Calu3 (cell line): Measurements from ENCODE around the gene PCK1. TPM values are rescaled to one million over a fixed set of nuclear protein-coding genes. Genes with fewer than 3 reads are reported as not detected.

Experiments
- BruUV-seq: library from RNA; stranded (reverse); fragments of 400-500 nt; replicated peaks from 2 replicates; lab custom pipeline; 2021; lab: Mats Ljungman, UMichigan
- CTCF ChIA-PET: fragments of 300-600 bp; sonication (Branson Sonifier 250); formaldehyde crosslinking; loops from one replicate; lab custom pipeline; 2022; ENCODE audit warnings: antibody characterized with exemption; lab: Charles Lee
- DNase-seq: peaks from one replicate; pipeline ENCODE4 v3.0.0; 2022
- H3K27ac Mint-ChIP-seq: one replicate; pipeline ENCODE4 v1.8.0; 2022; ENCODE audit warnings: mixed read lengths; ENCODE audit not compliant: unreplicated experiment
- H3K27me3 Mint-ChIP-seq: one replicate; pipeline ENCODE4 v1.8.0; 2022; ENCODE audit warnings: mixed read lengths; ENCODE audit not compliant: unreplicated experiment
- H3K36me3 Mint-ChIP-seq: one replicate; pipeline ENCODE4 v1.8.0; 2022; ENCODE audit warnings: mild to moderate bottlenecking, moderate library complexity, mixed read lengths; ENCODE audit not compliant: insufficient read depth, unreplicated experiment
- H3K4me1 Mint-ChIP-seq: one replicate; pipeline ENCODE4 v1.8.0; 2022; ENCODE audit warnings: mild to moderate bottlenecking, low read depth, mixed read lengths; ENCODE audit not compliant: unreplicated experiment
- H3K4me3 Mint-ChIP-seq: one replicate; pipeline ENCODE4 v1.8.0; 2022; ENCODE audit warnings: mild to moderate bottlenecking, low read depth, moderate library complexity, mixed read lengths; ENCODE audit not compliant: unreplicated experiment
- H3K9me3 Mint-ChIP-seq: one replicate; pipeline ENCODE4 v1.8.0; 2022; ENCODE audit warnings: low read depth, mixed read lengths; ENCODE audit not compliant: unreplicated experiment
- intact Hi-C: fragments of 100-400 bp; cut with micrococcal nuclease; formaldehyde crosslinking; loops from one replicate; pipeline ENCODE4 v1.10.0; 2022; ENCODE audit not compliant: unreplicated experiment
- total RNA-seq: library from RNA; stranded (reverse); gene quantifications from 2 replicates; pipeline ENCODE4 v1.2.3, GENCODE V29; 2022
- TF ChIP-seq, protein P1 (sequence below): fragments of 200-600 bp; IDR thresholded peaks from one replicate; pipeline ENCODE4 v1.8.0; 2022; ENCODE audit warnings: antibody characterized with exemption; ENCODE audit not compliant: unreplicated experiment

PCK1 gene
- total RNA-seq, 1 experiment from 2014 or later, result 0.19 TPM

DNA sequence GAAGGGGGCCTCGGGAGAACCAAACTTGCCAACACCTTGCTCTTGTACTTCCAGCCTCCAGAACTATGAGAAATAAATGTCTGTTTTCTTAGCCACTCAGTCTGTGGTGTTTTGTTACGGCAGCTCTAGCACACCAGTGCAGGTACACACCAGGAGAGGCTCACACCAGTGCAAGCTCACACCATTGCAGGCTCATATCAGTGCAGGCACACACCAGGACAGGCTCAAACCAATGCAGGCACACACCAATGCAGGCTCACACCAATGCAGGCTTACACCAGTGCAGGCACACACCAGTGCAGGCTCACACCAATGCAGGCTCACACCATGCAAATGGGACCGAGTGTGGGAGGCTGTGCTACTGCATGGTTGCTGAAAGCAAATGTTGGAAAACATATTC is 31.1 kb upstream of the PCK1 start:
- Mint-ChIP-seq H3K4me3 (no peak overlapping the region), H3K9me3 (no peaks in the 10 kb centered on the region), H3K27ac (no peak overlapping the region), H3K27me3 (peaks cover 75% of the 10 kb centered on the region), H3K4me1 (no peaks in the 10 kb centered on the region), H3K36me3 (no peaks in the 10 kb centered on the region)
- no peak for DNase-seq
- TF ChIP-seq, protein P1, sequence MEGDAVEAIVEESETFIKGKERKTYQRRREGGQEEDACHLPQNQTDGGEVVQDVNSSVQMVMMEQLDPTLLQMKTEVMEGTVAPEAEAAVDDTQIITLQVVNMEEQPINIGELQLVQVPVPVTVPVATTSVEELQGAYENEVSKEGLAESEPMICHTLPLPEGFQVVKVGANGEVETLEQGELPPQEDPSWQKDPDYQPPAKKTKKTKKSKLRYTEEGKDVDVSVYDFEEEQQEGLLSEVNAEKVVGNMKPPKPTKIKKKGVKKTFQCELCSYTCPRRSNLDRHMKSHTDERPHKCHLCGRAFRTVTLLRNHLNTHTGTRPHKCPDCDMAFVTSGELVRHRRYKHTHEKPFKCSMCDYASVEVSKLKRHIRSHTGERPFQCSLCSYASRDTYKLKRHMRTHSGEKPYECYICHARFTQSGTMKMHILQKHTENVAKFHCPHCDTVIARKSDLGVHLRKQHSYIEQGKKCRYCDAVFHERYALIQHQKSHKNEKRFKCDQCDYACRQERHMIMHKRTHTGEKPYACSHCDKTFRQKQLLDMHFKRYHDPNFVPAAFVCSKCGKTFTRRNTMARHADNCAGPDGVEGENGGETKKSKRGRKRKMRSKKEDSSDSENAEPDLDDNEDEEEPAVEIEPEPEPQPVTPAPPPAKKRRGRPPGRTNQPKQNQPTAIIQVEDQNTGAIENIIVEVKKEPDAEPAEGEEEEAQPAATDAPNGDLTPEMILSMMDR, result no peak
- no TSS peak for BruUV-seq
- CTCF ChIA-PET, result no interaction called here
- intact Hi-C loops, result no loop called here

DNA sequence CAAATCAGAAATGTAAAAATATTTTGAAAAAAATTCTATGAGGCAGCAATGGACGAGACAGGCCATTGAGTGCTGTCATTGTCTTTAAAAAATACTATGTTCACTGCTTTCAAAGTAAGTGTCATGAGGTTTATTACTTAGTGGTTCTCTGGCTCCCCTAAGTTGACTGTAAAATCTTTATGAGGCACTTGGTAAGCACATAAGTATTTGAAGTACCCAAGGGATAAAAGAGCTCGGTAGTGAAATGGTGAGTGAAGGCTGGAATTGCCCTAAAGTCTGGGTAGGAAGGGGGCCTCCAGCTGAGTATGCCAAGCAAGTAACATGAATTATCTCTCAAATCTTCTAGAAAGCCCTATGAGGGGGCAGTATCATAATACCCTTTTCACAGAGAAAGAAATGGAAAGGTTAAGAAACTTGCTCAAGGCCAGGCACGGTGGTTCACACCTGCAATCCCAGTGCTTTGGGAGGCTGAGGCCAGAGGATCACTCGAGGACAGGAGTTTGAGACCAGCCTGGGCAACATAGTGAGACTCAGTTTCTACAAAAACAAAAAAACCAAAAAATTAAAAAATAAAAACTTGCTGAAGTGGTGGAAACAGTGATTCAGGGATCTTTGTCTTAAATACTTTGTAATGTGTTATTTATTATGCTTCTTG is 30.5 kb upstream of the PCK1 start:
- no TSS peak for BruUV-seq
- H3K4me1 Mint-ChIP-seq, result no peaks in the 10 kb centered on the region
- no peaks in the 10 kb centered on the region for H3K36me3 Mint-ChIP-seq
- no peak overlapping the region for H3K4me3 Mint-ChIP-seq
- intact Hi-C loops, result no loop called here
- H3K27me3 Mint-ChIP-seq, result peaks cover 81% of the 10 kb centered on the region
- no peaks in the 10 kb centered on the region for H3K9me3 Mint-ChIP-seq
- TF ChIP-seq, protein P1, result no peak
- no peak for DNase-seq
- no peak overlapping the region for H3K27ac Mint-ChIP-seq
- CTCF ChIA-PET, result interaction anchor here (0.6 kb wide), 1 partner anchor 1255 kb away, joined by 4 read pairs; no protein-coding TSS in a partner anchor

DNA sequence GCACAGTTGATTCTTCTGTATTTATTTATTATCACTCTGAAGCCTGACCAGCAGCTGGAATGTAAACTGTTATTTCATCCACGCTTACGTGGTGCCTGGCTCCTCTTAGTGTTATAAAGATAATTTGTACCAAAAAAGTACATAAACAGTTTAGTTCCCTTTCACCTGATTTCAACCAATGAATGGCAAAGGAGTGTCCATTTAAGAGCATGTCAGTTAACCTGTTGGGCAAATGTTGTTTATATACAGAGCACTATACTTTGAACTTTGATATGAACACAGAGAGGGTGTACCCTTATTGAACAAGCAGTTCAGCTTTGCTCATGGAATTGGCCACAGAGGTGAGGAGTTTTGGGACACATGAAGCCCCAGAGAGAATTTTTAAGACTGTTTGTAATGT is 28.8 kb upstream of the PCK1 start:
- H3K4me1 Mint-ChIP-seq, result no peaks in the 10 kb centered on the region
- H3K27me3 Mint-ChIP-seq, result peaks cover 89% of the 10 kb centered on the region
- no peak overlapping the region for H3K4me3 Mint-ChIP-seq
- H3K9me3 Mint-ChIP-seq, result no peaks in the 10 kb centered on the region
- H3K27ac Mint-ChIP-seq, result no peak overlapping the region
- DNase-seq, result no peak
- TF ChIP-seq, protein P1, result no peak
- BruUV-seq, result no TSS peak
- H3K36me3 Mint-ChIP-seq, result no peaks in the 10 kb centered on the region
- CTCF ChIA-PET, result interaction anchor here (0.5 to 0.7 kb wide), 2 partner anchors 9 to 42 kb away, joined by 3 read pairs; no protein-coding TSS in a partner anchor
- intact Hi-C loops, result no loop called here

DNA sequence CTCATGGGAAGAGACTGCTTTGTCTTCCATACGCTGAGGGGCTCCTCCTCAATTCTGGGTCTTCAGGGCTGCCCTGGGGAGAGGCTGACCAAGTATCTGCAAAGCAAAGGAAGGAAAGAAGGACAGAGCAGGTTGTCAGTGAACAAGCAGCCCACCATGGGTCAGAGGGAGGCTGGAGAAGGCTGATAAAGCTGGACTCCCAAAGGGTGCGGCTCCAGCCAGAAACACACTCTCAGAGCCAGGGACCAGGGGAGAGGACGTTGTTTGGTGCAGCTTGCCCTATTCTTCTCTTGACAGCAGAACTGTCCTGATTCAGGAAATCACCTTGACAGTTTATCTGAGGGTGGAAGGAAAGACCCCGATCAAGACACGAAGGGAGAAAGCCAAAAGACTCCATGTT is 25.6 kb upstream of the PCK1 start:
- Mint-ChIP-seq H3K4me1 (no peaks in the 10 kb centered on the region), H3K27me3 (peaks cover 92% of the 10 kb centered on the region), H3K27ac (no peak overlapping the region), H3K4me3 (no peak overlapping the region), H3K9me3 (peaks cover 5% of the 10 kb centered on the region), H3K36me3 (no peaks in the 10 kb centered on the region)
- no TSS peak for BruUV-seq
- intact Hi-C loops, result no loop called here
- DNase-seq, result no peak
- TF ChIP-seq, protein P1, result no peak
- CTCF ChIA-PET, result interaction anchor here (0.6 to 1.3 kb wide), 3 partner anchors 12 to 689 kb away, joined by 3 to 4 read pairs (median 3); no protein-coding TSS in a partner anchor
